ENCODE results near the gene HM13. TPM values are rescaled to one million over a fixed set of nuclear protein-coding genes. Genes with fewer than 3 reads are reported as not detected.

HM13 gene
- total and polyA plus RNA-seq, 8 donors = 98.9 to 282 (median 114) TPM

- H3K27ac ChIP-seq = peak within 1 kb of the TSS; percentile 90 to 95
- H3K36me3 ChIP-seq = no peaks in the 10 kb centered on the region
- ATAC-seq = peak; percentile 84
- peaks cover 0 to 10% of the 10 kb centered on the region in 2 donors for H3K27me3 ChIP-seq
- no peak for TF ChIP-seq CTCF (IDR thresholded peaks at IDR 0.05)
- H3K4me3 ChIP-seq = peak within 1 kb of the TSS; percentile 69 to 86
- peak; percentile 95 to 98 (median 98) for DNase-seq
- intact Hi-C loops (cut with DNase I) = no loop called here
- H3K9me3 ChIP-seq = no peaks in the 10 kb centered on the region
- peaks cover 20 to 74% of the 10 kb centered on the region in 2 donors for H3K4me1 ChIP-seq
Observed at GRCh38 chr20:31605031-31605901, 91.0 kb downstream of the HM13 start, which contains the start of gene ID1. TSS of gene ID1 (plus strand) at chr20:31605289. CDS start at chr20:31605388, 99 bp downstream.

- Histone ChIP-seq H3K27me3 (peaks cover 0 to 10% of the 10 kb centered on the region in 2 donors), H3K4me3 (peak overlapping the region; percentile 69 to 86), H3K9me3 (no peaks in the 10 kb centered on the region), H3K4me1 (peaks cover 25 to 83% of the 10 kb centered on the region in 2 donors), H3K27ac (peak overlapping the region; percentile 90 to 95), H3K36me3 (no peaks in the 10 kb centered on the region)
- DNase-seq = peak in 3 of 4 donors; percentile 38 to 85 (median 43)
- no peak for TF ChIP-seq CTCF (IDR thresholded peaks at IDR 0.05)
- ATAC-seq = no peak
- intact Hi-C loops (cut with DNase I) = no loop called here
Observed at GRCh38 chr20:31605902-31606803, 91.9 kb downstream of the HM13 start.

GRCh38 chr20:31606804-31607639 is 92.8 kb downstream of the HM13 start:
- no peak for ATAC-seq
- intact Hi-C loops (cut with DNase I) = no loop called here

More at GRCh38 chr20:31606804-31607639, 92.8 kb downstream of the HM13 start:
- peak in 3 of 4 donors; percentile 45 to 79 (median 56) for DNase-seq
- H3K27me3 ChIP-seq = peaks cover 0 to 10% of the 10 kb centered on the region in 2 donors
- H3K4me3 ChIP-seq = peak overlapping the region; percentile 69 to 86
- H3K27ac ChIP-seq = peak overlapping the region; percentile 90 to 95
- H3K4me1 ChIP-seq = peaks cover 28 to 88% of the 10 kb centered on the region in 2 donors
- no peaks in the 10 kb centered on the region for H3K9me3 ChIP-seq
- no peaks in the 10 kb centered on the region for H3K36me3 ChIP-seq
- TF ChIP-seq CTCF (IDR thresholded peaks at IDR 0.05) = no peak

All from left lung (tissue), 10 donors.